Measurements from ENCODE around the gene LONRF2. TPM values are rescaled to one million over a fixed set of nuclear protein-coding genes. Genes with fewer than 3 reads are reported as not detected.

The LONRF2 gene
- total and polyA plus RNA-seq, 2 of the 4 experiments (the other 2 are of a cell fraction) = 0.19 to 0.54 TPM

- Histone ChIP-seq H2AK5ac (ENCODE audit: low read depth, low read length) (no peak overlapping the region), H3K4me1 (ENCODE audit: control insufficient read depth, insufficient read depth, low read length) (no peaks in the 10 kb centered on the region), H3K4me3 (ENCODE audit: insufficient read depth, low read depth, low read length) (no peak overlapping the region), H4K20me1 (ENCODE audit: insufficient read depth, low read length) (no peaks in the 10 kb centered on the region), H3K27ac (ENCODE audit: insufficient read depth, low read length) (no peak overlapping the region), H4K5ac (ENCODE audit: low read depth, low read length) (no peak overlapping the region), H4K8ac (ENCODE audit: low read depth in 2 of 2, low read length in 2 of 2) (no peak overlapping the region), H2BK15ac (ENCODE audit: low read depth, low read length) (no peak overlapping the region), H3K36me3 (ENCODE audit: control insufficient read depth, insufficient read depth, low read length) (no peaks in the 10 kb centered on the region), H3K27me3 (ENCODE audit: control insufficient read depth, insufficient read depth, low read length) (peaks cover 18% of the 10 kb centered on the region), H2BK20ac (ENCODE audit: low read depth, low read length) (no peak overlapping the region), H3K23ac (ENCODE audit: low read depth, low read length) (no peak overlapping the region), H4K91ac (ENCODE audit: insufficient read depth, low read depth, low read length) (no peak overlapping the region), H3K56ac (ENCODE audit: extremely low read depth, insufficient read depth, low read length) (no peak overlapping the region), H3K9me3 (ENCODE audit: control insufficient read depth, insufficient read depth, low read length) (peaks cover 3% of the 10 kb centered on the region), H2AFZ (replicated peaks; ENCODE audit: low read length, poor library complexity) (no peak overlapping the region), H3K14ac (replicated peaks; ENCODE audit: low read depth, low read length) (no peak overlapping the region), H2AK9ac (replicated peaks; ENCODE audit: low read depth, low read length, poor library complexity) (no peak overlapping the region), H2BK5ac (ENCODE audit: low read depth, low read length, poor library complexity, severe bottlenecking) (no peak overlapping the region), H3K4ac (ENCODE audit: low read depth, low read length) (no peak overlapping the region), H3K79me1 (ENCODE audit: low read depth in 1 of 2, low read length in 2 of 2) (no peaks in the 10 kb centered on the region), H3K9me1 (ENCODE audit: insufficient read depth, low read length) (no peaks in the 10 kb centered on the region), H2BK120ac (ENCODE audit: low read depth, low read length) (no peak overlapping the region), H3K9ac (ENCODE audit: low read depth, low read length) (no peak overlapping the region), H3K4me2 (ENCODE audit: low read depth, low read length) (no peak overlapping the region), H3K18ac (ENCODE audit: low read depth, low read length) (no peak overlapping the region)
- ChIA-PET CTCF (no interaction called here), POLR2A (ENCODE audit: unreplicated experiment) (no interaction called here)
- intact Hi-C loops (cut with micrococcal nuclease) = no loop called here
- DNase-seq (no peak), ATAC-seq (ENCODE audit: low read depth) (no peak)
- dilution Hi-C loops (cut with HindIII; ENCODE audit: low sequenced_read_pairs, unreplicated experiment) = no loop called here
- TF ChIP-seq, protein P1, sequence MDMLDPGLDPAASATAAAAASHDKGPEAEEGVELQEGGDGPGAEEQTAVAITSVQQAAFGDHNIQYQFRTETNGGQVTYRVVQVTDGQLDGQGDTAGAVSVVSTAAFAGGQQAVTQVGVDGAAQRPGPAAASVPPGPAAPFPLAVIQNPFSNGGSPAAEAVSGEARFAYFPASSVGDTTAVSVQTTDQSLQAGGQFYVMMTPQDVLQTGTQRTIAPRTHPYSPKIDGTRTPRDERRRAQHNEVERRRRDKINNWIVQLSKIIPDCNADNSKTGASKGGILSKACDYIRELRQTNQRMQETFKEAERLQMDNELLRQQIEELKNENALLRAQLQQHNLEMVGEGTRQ (IDR thresholded peaks at IDR 0.05; ENCODE audit: low read depth, low read length) = no peak
- TF ChIP-seq NFE2L2 (IDR thresholded peaks at IDR 0.05; ENCODE audit: low read depth, low read length) = no peak
- no peak for TF ChIP-seq RCOR1 (IDR thresholded peaks at IDR 0.05; ENCODE audit: insufficient replicate concordance, low read length)
- TF ChIP-seq CTCF (conservative IDR thresholded peaks at IDR 0.05; ENCODE audit: low read depth, low read length) = no peak
- TF ChIP-seq FOS (IDR thresholded peaks at IDR 0.05; ENCODE audit: low read depth, low read length) = no peak
- TF ChIP-seq POLR2A (IDR thresholded peaks at IDR 0.05; ENCODE audit: low read depth, low read length) = no peak
- no peak for TF ChIP-seq CEBPB (IDR thresholded peaks at IDR 0.05; ENCODE audit: low read depth, low read length)
- TF ChIP-seq RAD21 (IDR thresholded peaks at IDR 0.05; ENCODE audit: low read length) = no peak
- no peak for TF ChIP-seq BHLHE40 (IDR thresholded peaks at IDR 0.05; ENCODE audit: low read depth, low read length)
- no peak for TF ChIP-seq MXI1 (IDR thresholded peaks at IDR 0.05; ENCODE audit: borderline replicate concordance, low read depth, low read length)
- TF ChIP-seq MAZ (IDR thresholded peaks at IDR 0.05; ENCODE audit: borderline replicate concordance, low read depth, low read length) = no peak
- TF ChIP-seq ELK1 (IDR thresholded peaks at IDR 0.05; ENCODE audit: borderline replicate concordance, low read depth, low read length) = no peak
- in situ Hi-C loops (cut with MboI; ENCODE audit: low sequenced_read_pairs) = no loop called here
- no TSS peak for BruUV-seq (replicated peaks)
- no CpG with 5 or more reads among the region's 3 CpGs for WGBS, 2 experiments (ENCODE audit: extremely low coverage in 2 of 2, insufficient read length in 1 of 2)
These were observed 19.8 kb downstream of the LONRF2 start for GRCh38 chr2:100302585-100302892.

Measured in IMR-90 (cell line).